Measurements from ENCODE around the gene ZNF467.

- TF ChIP-seq, protein P1, sequence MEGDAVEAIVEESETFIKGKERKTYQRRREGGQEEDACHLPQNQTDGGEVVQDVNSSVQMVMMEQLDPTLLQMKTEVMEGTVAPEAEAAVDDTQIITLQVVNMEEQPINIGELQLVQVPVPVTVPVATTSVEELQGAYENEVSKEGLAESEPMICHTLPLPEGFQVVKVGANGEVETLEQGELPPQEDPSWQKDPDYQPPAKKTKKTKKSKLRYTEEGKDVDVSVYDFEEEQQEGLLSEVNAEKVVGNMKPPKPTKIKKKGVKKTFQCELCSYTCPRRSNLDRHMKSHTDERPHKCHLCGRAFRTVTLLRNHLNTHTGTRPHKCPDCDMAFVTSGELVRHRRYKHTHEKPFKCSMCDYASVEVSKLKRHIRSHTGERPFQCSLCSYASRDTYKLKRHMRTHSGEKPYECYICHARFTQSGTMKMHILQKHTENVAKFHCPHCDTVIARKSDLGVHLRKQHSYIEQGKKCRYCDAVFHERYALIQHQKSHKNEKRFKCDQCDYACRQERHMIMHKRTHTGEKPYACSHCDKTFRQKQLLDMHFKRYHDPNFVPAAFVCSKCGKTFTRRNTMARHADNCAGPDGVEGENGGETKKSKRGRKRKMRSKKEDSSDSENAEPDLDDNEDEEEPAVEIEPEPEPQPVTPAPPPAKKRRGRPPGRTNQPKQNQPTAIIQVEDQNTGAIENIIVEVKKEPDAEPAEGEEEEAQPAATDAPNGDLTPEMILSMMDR (IDR thresholded peaks at IDR 0.05) = no peak
- TF ChIP-seq POLR2AphosphoS5 (IDR thresholded peaks at IDR 0.05; ENCODE audit: low read depth, low read length) = no peak
- TF ChIP-seq, protein P2, sequence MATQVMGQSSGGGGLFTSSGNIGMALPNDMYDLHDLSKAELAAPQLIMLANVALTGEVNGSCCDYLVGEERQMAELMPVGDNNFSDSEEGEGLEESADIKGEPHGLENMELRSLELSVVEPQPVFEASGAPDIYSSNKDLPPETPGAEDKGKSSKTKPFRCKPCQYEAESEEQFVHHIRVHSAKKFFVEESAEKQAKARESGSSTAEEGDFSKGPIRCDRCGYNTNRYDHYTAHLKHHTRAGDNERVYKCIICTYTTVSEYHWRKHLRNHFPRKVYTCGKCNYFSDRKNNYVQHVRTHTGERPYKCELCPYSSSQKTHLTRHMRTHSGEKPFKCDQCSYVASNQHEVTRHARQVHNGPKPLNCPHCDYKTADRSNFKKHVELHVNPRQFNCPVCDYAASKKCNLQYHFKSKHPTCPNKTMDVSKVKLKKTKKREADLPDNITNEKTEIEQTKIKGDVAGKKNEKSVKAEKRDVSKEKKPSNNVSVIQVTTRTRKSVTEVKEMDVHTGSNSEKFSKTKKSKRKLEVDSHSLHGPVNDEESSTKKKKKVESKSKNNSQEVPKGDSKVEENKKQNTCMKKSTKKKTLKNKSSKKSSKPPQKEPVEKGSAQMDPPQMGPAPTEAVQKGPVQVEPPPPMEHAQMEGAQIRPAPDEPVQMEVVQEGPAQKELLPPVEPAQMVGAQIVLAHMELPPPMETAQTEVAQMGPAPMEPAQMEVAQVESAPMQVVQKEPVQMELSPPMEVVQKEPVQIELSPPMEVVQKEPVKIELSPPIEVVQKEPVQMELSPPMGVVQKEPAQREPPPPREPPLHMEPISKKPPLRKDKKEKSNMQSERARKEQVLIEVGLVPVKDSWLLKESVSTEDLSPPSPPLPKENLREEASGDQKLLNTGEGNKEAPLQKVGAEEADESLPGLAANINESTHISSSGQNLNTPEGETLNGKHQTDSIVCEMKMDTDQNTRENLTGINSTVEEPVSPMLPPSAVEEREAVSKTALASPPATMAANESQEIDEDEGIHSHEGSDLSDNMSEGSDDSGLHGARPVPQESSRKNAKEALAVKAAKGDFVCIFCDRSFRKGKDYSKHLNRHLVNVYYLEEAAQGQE (IDR thresholded peaks at IDR 0.05; ENCODE audit: insufficient read depth in 1 of 2, low read depth in 2 of 2, low read length in 1 of 2) = no peak
- TF ChIP-seq SIN3A (IDR thresholded peaks at IDR 0.05; ENCODE audit: borderline replicate concordance, insufficient read depth, low read depth, low read length) = no peak
- TF ChIP-seq TCF7L2 (IDR thresholded peaks at IDR 0.05; ENCODE audit: low read depth, low read length) = no peak
Observed at GRCh38 chr7:149762089-149762488, 11.3 kb downstream of the ZNF467 start.

Measured in Panc1 (cell line).